SK-N-SH (cell line): Measurements from ENCODE around the gene AMIGO2. TPM values are rescaled to one million over a fixed set of nuclear protein-coding genes. Genes with fewer than 3 reads are reported as not detected.

ENCODE experiments used
- CTCF ChIA-PET: fragments of 300-600, 350-600 bp; formaldehyde crosslinking; extraction: SDS; loops from one replicate; lab custom pipeline; 2021; lab: Yijun Ruan, JAX
- POLR2A ChIA-PET: fragments of 350-600 bp; sonication (Branson Sonifier 250); formaldehyde crosslinking; extraction: SDS; loops from one replicate; lab custom pipeline; 2020; ENCODE audit warnings: antibody characterized with exemption, inconsistent platforms; lab: Yijun Ruan, JAX
- DNase-seq: peaks from one replicate; pipeline ENCODE4 v3.0.0; 2012
- H2AFZ ChIP-seq: fragments of 200-600 bp; sonication (generic); 2 replicates; pipeline ENCODE4 v1.8.1; 2016; ENCODE audit warnings: antibody characterized with exemption, mild to moderate bottlenecking, low read depth
- H3F3A ChIP-seq: fragments of 200-600 bp; sonication (generic); replicated peaks from 2 replicates; pipeline ENCODE3; 2016; ENCODE audit warnings: antibody characterized with exemption, mild to moderate bottlenecking; ENCODE audit not compliant: insufficient read depth
- H3K27ac ChIP-seq, 2 experiments: fragments of 200-500 bp in 1 of 2; fragments of 200-600 bp in 1 of 2; sonication (Bioruptor generic) in 1 of 2; sonication (generic), shearing (Covaris generic) in 1 of 2; 2 replicates each; pipeline versions ENCODE4 v1.5.1 to v1.6.1; 2014 to 2016; ENCODE audit warnings: low read depth in 2 of 2, inconsistent platforms in 1 of 2, low read length in 1 of 2, mild to moderate bottlenecking in 1 of 2, mixed read lengths in 1 of 2
- H3K27me3 ChIP-seq: fragments of 200-600 bp; sonication (generic), shearing (Covaris generic); 2 replicates; pipeline ENCODE4 v1.6.1; 2016; ENCODE audit warnings: mixed run types; ENCODE audit not compliant: insufficient read depth
- H3K36me3 ChIP-seq, 2 experiments: fragments of 200-500 bp in 1 of 2; fragments of 200-600 bp in 1 of 2; sonication (Bioruptor generic) in 1 of 2; sonication (generic) in 1 of 2; replicated peaks in 1 of 2; 2 replicates each; pipeline versions ENCODE3 to v1.5.1; 2014 to 2016; ENCODE audit warnings: low read length in 1 of 2, mild to moderate bottlenecking in 1 of 2; ENCODE audit not compliant: insufficient read depth in 2 of 2, control insufficient read depth in 1 of 2
- H3K4me1 ChIP-seq, 2 experiments: fragments of 200-500 bp in 1 of 2; fragments of 200-600 bp in 1 of 2; sonication (Bioruptor generic) in 1 of 2; sonication (generic), shearing (Covaris generic) in 1 of 2; 2 replicates each; pipeline versions ENCODE4 v1.5.1 to v1.6.1; 2014 to 2016; ENCODE audit warnings: low read depth in 1 of 2, low read length in 1 of 2, mixed run types in 1 of 2; ENCODE audit not compliant: insufficient read depth in 2 of 2, control insufficient read depth in 1 of 2
- H3K4me2 ChIP-seq: fragments of 200-600 bp; sonication (generic), shearing (Covaris generic); 2 replicates; pipeline ENCODE4 v1.6.1; 2017; ENCODE audit warnings: mixed run types
- H3K4me3 ChIP-seq, 2 experiments: fragments of 200-500 bp in 1 of 2; fragments of 200-600 bp in 1 of 2; sonication (Bioruptor generic) in 1 of 2; sonication (generic), shearing (Covaris generic) in 1 of 2; 2 replicates each; pipeline versions ENCODE4 v1.5.1 to v1.8.1; 2014 to 2016; ENCODE audit warnings: low read depth in 2 of 2, inconsistent platforms in 1 of 2, low read length in 1 of 2, mild to moderate bottlenecking in 1 of 2, mixed read lengths in 1 of 2, moderate library complexity in 1 of 2
- H3K79me2 ChIP-seq: fragments of 200-600 bp; sonication (generic); 2 replicates; pipeline ENCODE4 v1.8.1; 2017; ENCODE audit warnings: mild to moderate bottlenecking; ENCODE audit not compliant: insufficient read depth
- H3K9ac ChIP-seq: fragments of 200-600 bp; sonication (generic); 2 replicates; pipeline ENCODE4 v1.6.1; 2017; ENCODE audit warnings: mixed run types
- H3K9me2 ChIP-seq: fragments of 200-600 bp; sonication (generic); 2 replicates; pipeline ENCODE4 v1.6.1; 2017; ENCODE audit warnings: mixed run types
- H3K9me3 ChIP-seq: fragments of 200-600 bp; sonication (generic); 2 replicates; pipeline ENCODE4 v1.6.1; 2017; ENCODE audit warnings: mixed run types, mild to moderate bottlenecking, moderate library complexity
- H4K20me1 ChIP-seq: fragments of 200-600 bp; sonication (generic); 2 replicates; pipeline ENCODE4 v1.6.1; 2017; ENCODE audit warnings: mild to moderate bottlenecking, mixed run types; ENCODE audit not compliant: insufficient read depth
- CHD2 ChIP-seq: fragments of 150-350 bp; IDR thresholded peaks from 2 replicates; pipeline ENCODE4 v1.6.1; 2018; ENCODE audit warnings: low read length; ENCODE audit not compliant: partially characterized antibody
- FOXM1 ChIP-seq: IDR thresholded peaks from 2 replicates; pipeline ENCODE4 v1.4.0; 2012; ENCODE audit warnings: low read depth, mild to moderate bottlenecking
- GABPA ChIP-seq: IDR thresholded peaks from 2 replicates; pipeline ENCODE4 v1.4.0; 2012; ENCODE audit warnings: low read depth, mild to moderate bottlenecking
- GATA2 ChIP-seq: sonication (generic); formaldehyde crosslinking; IDR thresholded peaks from 2 replicates; pipeline ENCODE4 v1.5.0; 2020; ENCODE audit warnings: mild to moderate bottlenecking, missing genetic modification reagents
- JUND ChIP-seq: IDR thresholded peaks from 2 replicates; pipeline ENCODE4 v1.4.0; 2012
- MXI1 ChIP-seq: IDR thresholded peaks from 2 replicates; pipeline ENCODE4 v1.6.1; 2012; ENCODE audit warnings: mild to moderate bottlenecking, low read depth, low read length, improper control_type of control experiment
- NFIC ChIP-seq: IDR thresholded peaks from 2 replicates; pipeline ENCODE4 v1.4.0; 2012; ENCODE audit warnings: borderline replicate concordance
- RAD21 ChIP-seq: IDR thresholded peaks from 2 replicates; pipeline ENCODE4 v1.6.1; 2012; ENCODE audit warnings: mild to moderate bottlenecking, low read length
- RCOR1 ChIP-seq: fragments of 150-350 bp; IDR thresholded peaks from 2 replicates; pipeline ENCODE4 v1.6.1; 2017; ENCODE audit warnings: antibody characterized with exemption, low read length
- SIN3A ChIP-seq: IDR thresholded peaks from 2 replicates; pipeline ENCODE4 v1.6.1; 2012; ENCODE audit warnings: low read depth, mild to moderate bottlenecking, low read length, moderate library complexity, borderline replicate concordance
- YY1 ChIP-seq: IDR thresholded peaks from 2 replicates; pipeline ENCODE4 v1.4.0; 2012; ENCODE audit warnings: low read depth, mild to moderate bottlenecking
- WGBS: methylation state at CpG from one replicate; pipeline ENCODE4 v1.1.6; 2017; ENCODE audit warnings: low lambda C conversion rate; 5-methylcytosine and 5-hydroxymethylcytosine counted together
- polyA plus RNA-seq, 3 experiments: library from polyadenylated mRNA; depleted of rRNA; stranded (reverse); fragments of >200 nt; gene quantifications; 2 replicates each; pipeline ENCODE4 v1.2.3, GENCODE V29; 2012
- TF ChIP-seq, protein P1 (sequence below): IDR thresholded peaks from 2 replicates; pipeline ENCODE4 v1.6.1; 2012; ENCODE audit warnings: mild to moderate bottlenecking, low read depth, low read length, moderate library complexity
- TF ChIP-seq, protein P2 (sequence below): fragments of 150-350 bp; IDR thresholded peaks from 2 replicates; pipeline ENCODE4 v1.6.1; 2017; ENCODE audit warnings: antibody characterized with exemption, low read length, low read depth, borderline replicate concordance
- TF ChIP-seq, protein P3 (sequence below): IDR thresholded peaks from 2 replicates; pipeline ENCODE4 v1.4.0; 2012; ENCODE audit warnings: low read depth

The AMIGO2 gene
- polyA plus RNA-seq, 1 of the 3 experiments (the other 2 are of a cell fraction): 1.2 TPM

DNA sequence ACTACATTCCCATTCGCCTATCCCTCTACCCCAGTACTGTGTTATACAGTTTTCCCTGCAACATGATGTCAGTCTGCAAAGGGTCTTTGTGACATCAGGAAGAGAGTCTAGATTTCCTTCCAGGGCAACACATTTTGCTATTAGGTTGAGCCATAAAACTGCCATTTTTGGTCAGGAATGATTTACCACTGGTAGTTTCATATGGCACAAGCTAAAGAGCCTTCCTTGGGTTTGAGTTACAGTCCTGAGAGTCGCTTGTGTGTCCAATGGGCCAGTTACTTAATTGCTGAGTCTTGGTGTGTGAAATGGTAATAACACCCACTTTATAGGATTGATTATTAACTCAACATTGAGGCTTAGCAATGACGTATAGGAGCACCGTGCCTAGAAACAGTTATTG, 22.6 kb upstream of the AMIGO2 start:
- ChIA-PET CTCF (interaction anchor here (0.7 kb wide), 1 partner anchor 9 kb away, joined by 3 read pairs; no protein-coding TSS in a partner anchor), POLR2A (no interaction called here)
- H3K9ac ChIP-seq: no peak overlapping the region
- no peaks in the 10 kb centered on the region for H3F3A ChIP-seq
- no peak overlapping the region for H3K27ac ChIP-seq
- H3K9me3 ChIP-seq: no peaks in the 10 kb centered on the region
- WGBS: 25% methylated on average over 4 of the region's 4 CpGs
- no peak overlapping the region for H3K4me2 ChIP-seq
- H3K27me3 ChIP-seq: peaks cover 17% of the 10 kb centered on the region; the same call in 1 of the 2 replicates
- TF ChIP-seq GATA2 (no peak), NFIC (no peak), SIN3A (no peak), JUND (no peak), YY1 (no peak), RCOR1 (no peak), MXI1 (no peak), RAD21 (no peak), CHD2 (no peak), GABPA (no peak)
- TF ChIP-seq, protein P1, sequence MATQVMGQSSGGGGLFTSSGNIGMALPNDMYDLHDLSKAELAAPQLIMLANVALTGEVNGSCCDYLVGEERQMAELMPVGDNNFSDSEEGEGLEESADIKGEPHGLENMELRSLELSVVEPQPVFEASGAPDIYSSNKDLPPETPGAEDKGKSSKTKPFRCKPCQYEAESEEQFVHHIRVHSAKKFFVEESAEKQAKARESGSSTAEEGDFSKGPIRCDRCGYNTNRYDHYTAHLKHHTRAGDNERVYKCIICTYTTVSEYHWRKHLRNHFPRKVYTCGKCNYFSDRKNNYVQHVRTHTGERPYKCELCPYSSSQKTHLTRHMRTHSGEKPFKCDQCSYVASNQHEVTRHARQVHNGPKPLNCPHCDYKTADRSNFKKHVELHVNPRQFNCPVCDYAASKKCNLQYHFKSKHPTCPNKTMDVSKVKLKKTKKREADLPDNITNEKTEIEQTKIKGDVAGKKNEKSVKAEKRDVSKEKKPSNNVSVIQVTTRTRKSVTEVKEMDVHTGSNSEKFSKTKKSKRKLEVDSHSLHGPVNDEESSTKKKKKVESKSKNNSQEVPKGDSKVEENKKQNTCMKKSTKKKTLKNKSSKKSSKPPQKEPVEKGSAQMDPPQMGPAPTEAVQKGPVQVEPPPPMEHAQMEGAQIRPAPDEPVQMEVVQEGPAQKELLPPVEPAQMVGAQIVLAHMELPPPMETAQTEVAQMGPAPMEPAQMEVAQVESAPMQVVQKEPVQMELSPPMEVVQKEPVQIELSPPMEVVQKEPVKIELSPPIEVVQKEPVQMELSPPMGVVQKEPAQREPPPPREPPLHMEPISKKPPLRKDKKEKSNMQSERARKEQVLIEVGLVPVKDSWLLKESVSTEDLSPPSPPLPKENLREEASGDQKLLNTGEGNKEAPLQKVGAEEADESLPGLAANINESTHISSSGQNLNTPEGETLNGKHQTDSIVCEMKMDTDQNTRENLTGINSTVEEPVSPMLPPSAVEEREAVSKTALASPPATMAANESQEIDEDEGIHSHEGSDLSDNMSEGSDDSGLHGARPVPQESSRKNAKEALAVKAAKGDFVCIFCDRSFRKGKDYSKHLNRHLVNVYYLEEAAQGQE: no peak
- TF ChIP-seq, protein P2, sequence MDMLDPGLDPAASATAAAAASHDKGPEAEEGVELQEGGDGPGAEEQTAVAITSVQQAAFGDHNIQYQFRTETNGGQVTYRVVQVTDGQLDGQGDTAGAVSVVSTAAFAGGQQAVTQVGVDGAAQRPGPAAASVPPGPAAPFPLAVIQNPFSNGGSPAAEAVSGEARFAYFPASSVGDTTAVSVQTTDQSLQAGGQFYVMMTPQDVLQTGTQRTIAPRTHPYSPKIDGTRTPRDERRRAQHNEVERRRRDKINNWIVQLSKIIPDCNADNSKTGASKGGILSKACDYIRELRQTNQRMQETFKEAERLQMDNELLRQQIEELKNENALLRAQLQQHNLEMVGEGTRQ: no peak
- TF ChIP-seq, protein P3, sequence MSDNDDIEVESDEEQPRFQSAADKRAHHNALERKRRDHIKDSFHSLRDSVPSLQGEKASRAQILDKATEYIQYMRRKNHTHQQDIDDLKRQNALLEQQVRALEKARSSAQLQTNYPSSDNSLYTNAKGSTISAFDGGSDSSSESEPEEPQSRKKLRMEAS: no peak
- no peak overlapping the region for H2AFZ ChIP-seq
- no peaks in the 10 kb centered on the region for H3K36me3 ChIP-seq
- H4K20me1 ChIP-seq: no peaks in the 10 kb centered on the region
- no peak for DNase-seq
- no peaks in the 10 kb centered on the region for H3K4me1 ChIP-seq
- H3K9me2 ChIP-seq: no peaks in the 10 kb centered on the region
- no peaks in the 10 kb centered on the region for H3K79me2 ChIP-seq
- no peak overlapping the region for H3K4me3 ChIP-seq

DNA sequence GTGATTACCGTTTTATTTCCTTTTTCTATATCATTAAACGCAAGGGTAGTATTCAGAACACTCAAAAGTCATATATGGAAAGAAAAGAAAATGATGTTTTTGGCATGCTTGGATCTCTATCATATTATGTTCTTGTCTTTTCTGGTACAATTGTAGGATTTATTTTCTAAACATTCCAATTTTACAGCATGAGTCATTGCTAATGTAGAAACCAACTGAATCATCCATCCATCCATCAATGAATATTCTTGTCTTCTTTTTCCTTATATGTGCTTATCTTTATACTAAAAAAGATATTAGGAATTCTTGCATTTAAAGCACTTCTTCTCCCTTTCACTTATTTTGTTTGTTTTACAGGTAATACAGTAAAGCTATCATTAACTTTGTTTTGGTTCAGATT, 20.4 kb upstream of the AMIGO2 start:
- H3K9me3 ChIP-seq: no peaks in the 10 kb centered on the region
- H3F3A ChIP-seq: peaks cover 10% of the 10 kb centered on the region
- H3K27ac ChIP-seq: no peak overlapping the region
- 25% methylated on average over 2 of the region's 2 CpGs for WGBS
- no peak overlapping the region for H3K4me2 ChIP-seq
- H3K4me1 ChIP-seq: no peaks in the 10 kb centered on the region
- no peaks in the 10 kb centered on the region for H4K20me1 ChIP-seq
- TF ChIP-seq FOXM1 (no peak), JUND (no peak)
- TF ChIP-seq, all 33 proteins: peak for 0
- CTCF ChIA-PET: no interaction called here
- no peak overlapping the region for H3K9ac ChIP-seq
- no peaks in the 10 kb centered on the region for H3K9me2 ChIP-seq
- H2AFZ ChIP-seq: no peak overlapping the region
- H3K36me3 ChIP-seq: no peaks in the 10 kb centered on the region
- no peaks in the 10 kb centered on the region for H3K79me2 ChIP-seq
- H3K4me3 ChIP-seq: no peak overlapping the region
- POLR2A ChIA-PET: no interaction called here
- no peak for DNase-seq
- H3K27me3 ChIP-seq: peaks cover 8% of the 10 kb centered on the region; the same call in 1 of the 2 replicates
